Measurements from ENCODE around the gene COPG2. TPM values are rescaled to one million over a fixed set of nuclear protein-coding genes. Genes with fewer than 3 reads are reported as not detected.

COPG2 gene
- total RNA-seq, 1 experiment from 2014 or later, result 26.0 TPM

DNA sequence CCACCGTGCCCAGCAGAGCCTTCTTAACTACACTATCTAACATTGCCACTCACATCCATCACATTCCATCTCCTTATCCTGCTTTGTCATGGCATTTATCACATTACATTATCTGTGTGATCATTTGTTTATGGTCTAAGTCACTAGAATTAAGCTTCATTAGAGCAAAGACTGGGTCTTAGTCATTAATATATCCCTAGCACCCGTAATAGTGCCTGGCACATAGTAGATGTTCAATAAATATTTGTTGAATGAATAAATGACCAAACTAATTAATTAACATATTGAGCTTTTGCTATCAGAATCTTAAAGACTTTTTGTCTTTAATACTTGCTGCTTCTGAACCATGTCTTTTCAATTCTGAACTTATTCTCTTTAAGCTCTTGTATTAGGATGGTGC, 5.9 kb upstream of the COPG2 start:
- Histone ChIP-seq H3K27me3 (ENCODE audit: control insufficient read depth, insufficient read depth, low read length) (no peaks in the 10 kb centered on the region), H3K9me3 (ENCODE audit: control insufficient read depth, insufficient read depth, low read depth, low read length) (no peaks in the 10 kb centered on the region), H3K36me3 (ENCODE audit: control insufficient read depth, insufficient read depth, low read length) (no peaks in the 10 kb centered on the region), H3K27ac (ENCODE audit: low read length) (no peak overlapping the region), H3K4me3 (ENCODE audit: low read depth in 2 of 2, low read length in 2 of 2) (no peak overlapping the region), H3K4me1 (ENCODE audit: control insufficient read depth, insufficient read depth, low read length) (no peaks in the 10 kb centered on the region)
- ChIA-PET CTCF (no interaction called here), POLR2A (no interaction called here)
- no TSS peak for BruUV-seq (replicated peaks)
- no peak for DNase-seq (ENCODE audit: low read depth, low spot score)
- intact Hi-C loops (cut with micrococcal nuclease; ENCODE audit: unreplicated experiment), result no loop called here
- ATAC-seq, result no peak
- in situ Hi-C loops (cut with HindIII; ENCODE audit: low pct_unique_long_range_greater_than_20kb, low sequenced_read_pairs), result no loop called here
- TF ChIP-seq TCF7L2 (IDR thresholded peaks at IDR 0.05; ENCODE audit: low read depth, low read length), result no peak
- no peak for TF ChIP-seq SIN3A (IDR thresholded peaks at IDR 0.05; ENCODE audit: borderline replicate concordance, insufficient read depth, low read depth, low read length)
- TF ChIP-seq, protein P1, sequence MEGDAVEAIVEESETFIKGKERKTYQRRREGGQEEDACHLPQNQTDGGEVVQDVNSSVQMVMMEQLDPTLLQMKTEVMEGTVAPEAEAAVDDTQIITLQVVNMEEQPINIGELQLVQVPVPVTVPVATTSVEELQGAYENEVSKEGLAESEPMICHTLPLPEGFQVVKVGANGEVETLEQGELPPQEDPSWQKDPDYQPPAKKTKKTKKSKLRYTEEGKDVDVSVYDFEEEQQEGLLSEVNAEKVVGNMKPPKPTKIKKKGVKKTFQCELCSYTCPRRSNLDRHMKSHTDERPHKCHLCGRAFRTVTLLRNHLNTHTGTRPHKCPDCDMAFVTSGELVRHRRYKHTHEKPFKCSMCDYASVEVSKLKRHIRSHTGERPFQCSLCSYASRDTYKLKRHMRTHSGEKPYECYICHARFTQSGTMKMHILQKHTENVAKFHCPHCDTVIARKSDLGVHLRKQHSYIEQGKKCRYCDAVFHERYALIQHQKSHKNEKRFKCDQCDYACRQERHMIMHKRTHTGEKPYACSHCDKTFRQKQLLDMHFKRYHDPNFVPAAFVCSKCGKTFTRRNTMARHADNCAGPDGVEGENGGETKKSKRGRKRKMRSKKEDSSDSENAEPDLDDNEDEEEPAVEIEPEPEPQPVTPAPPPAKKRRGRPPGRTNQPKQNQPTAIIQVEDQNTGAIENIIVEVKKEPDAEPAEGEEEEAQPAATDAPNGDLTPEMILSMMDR (IDR thresholded peaks at IDR 0.05), result no peak
- TF ChIP-seq POLR2AphosphoS5 (IDR thresholded peaks at IDR 0.05; ENCODE audit: low read depth, low read length), result no peak
- TF ChIP-seq, protein P2, sequence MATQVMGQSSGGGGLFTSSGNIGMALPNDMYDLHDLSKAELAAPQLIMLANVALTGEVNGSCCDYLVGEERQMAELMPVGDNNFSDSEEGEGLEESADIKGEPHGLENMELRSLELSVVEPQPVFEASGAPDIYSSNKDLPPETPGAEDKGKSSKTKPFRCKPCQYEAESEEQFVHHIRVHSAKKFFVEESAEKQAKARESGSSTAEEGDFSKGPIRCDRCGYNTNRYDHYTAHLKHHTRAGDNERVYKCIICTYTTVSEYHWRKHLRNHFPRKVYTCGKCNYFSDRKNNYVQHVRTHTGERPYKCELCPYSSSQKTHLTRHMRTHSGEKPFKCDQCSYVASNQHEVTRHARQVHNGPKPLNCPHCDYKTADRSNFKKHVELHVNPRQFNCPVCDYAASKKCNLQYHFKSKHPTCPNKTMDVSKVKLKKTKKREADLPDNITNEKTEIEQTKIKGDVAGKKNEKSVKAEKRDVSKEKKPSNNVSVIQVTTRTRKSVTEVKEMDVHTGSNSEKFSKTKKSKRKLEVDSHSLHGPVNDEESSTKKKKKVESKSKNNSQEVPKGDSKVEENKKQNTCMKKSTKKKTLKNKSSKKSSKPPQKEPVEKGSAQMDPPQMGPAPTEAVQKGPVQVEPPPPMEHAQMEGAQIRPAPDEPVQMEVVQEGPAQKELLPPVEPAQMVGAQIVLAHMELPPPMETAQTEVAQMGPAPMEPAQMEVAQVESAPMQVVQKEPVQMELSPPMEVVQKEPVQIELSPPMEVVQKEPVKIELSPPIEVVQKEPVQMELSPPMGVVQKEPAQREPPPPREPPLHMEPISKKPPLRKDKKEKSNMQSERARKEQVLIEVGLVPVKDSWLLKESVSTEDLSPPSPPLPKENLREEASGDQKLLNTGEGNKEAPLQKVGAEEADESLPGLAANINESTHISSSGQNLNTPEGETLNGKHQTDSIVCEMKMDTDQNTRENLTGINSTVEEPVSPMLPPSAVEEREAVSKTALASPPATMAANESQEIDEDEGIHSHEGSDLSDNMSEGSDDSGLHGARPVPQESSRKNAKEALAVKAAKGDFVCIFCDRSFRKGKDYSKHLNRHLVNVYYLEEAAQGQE (IDR thresholded peaks at IDR 0.05; ENCODE audit: insufficient read depth in 1 of 2, low read depth in 2 of 2, low read length in 1 of 2), result no peak

DNA sequence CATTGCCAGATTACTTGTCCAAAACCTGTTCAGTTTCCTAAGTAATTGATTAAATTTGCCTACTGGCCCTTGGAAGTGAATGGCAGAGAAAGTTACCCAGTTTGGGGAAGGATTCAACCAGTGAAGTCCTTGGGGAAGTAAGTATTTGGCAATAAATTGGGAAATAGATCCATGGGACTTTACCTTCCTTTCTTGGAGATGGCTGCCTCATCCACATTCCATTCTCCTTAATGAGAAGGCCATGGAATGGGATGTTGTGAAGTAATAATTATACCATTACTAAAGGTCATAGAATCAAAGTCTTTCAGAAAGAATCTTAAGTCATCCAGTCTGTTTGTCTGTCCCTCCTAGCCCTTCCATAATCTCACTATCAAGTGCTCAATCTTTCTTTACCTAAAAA, 4.5 kb upstream of the COPG2 start:
- POLR2A ChIA-PET, result interaction anchor here (0.7 kb wide), 1 partner anchor 529 kb away, joined by 4 read pairs; no protein-coding TSS in a partner anchor
- ATAC-seq (no peak), DNase-seq (ENCODE audit: low read depth, low spot score) (no peak)
- intact Hi-C loops (cut with micrococcal nuclease; ENCODE audit: unreplicated experiment) (no loop called here), in situ Hi-C loops (cut with HindIII; ENCODE audit: low pct_unique_long_range_greater_than_20kb, low sequenced_read_pairs) (no loop called here)
- CTCF ChIA-PET, result no interaction called here
- H3K4me1 ChIP-seq (ENCODE audit: control insufficient read depth, insufficient read depth, low read length), result no peaks in the 10 kb centered on the region
- H3K4me3 ChIP-seq (ENCODE audit: low read depth in 2 of 2, low read length in 2 of 2), result no peak overlapping the region
- H3K36me3 ChIP-seq (ENCODE audit: control insufficient read depth, insufficient read depth, low read length), result no peaks in the 10 kb centered on the region; the same call in 1 of the 2 replicates
- TF ChIP-seq TCF7L2 (IDR thresholded peaks at IDR 0.05; ENCODE audit: low read depth, low read length) (no peak), SIN3A (IDR thresholded peaks at IDR 0.05; ENCODE audit: borderline replicate concordance, insufficient read depth, low read depth, low read length) (no peak), POLR2AphosphoS5 (IDR thresholded peaks at IDR 0.05; ENCODE audit: low read depth, low read length) (no peak)
- TF ChIP-seq, protein P2 (IDR thresholded peaks at IDR 0.05; ENCODE audit: insufficient read depth in 1 of 2, low read depth in 2 of 2, low read length in 1 of 2), result no peak
- TF ChIP-seq, protein P1 (IDR thresholded peaks at IDR 0.05), result no peak
- H3K27ac ChIP-seq (ENCODE audit: low read length), result no peak overlapping the region
- H3K27me3 ChIP-seq (ENCODE audit: control insufficient read depth, insufficient read depth, low read length), result no peaks in the 10 kb centered on the region
- no peaks in the 10 kb centered on the region for H3K9me3 ChIP-seq (ENCODE audit: control insufficient read depth, insufficient read depth, low read depth, low read length)
- no TSS peak for BruUV-seq (replicated peaks)

Measured in Panc1 (cell line).